ENCODE results near the gene LEFTY2. TPM values are rescaled to one million over a fixed set of nuclear protein-coding genes. Genes with fewer than 3 reads are reported as not detected.

LEFTY2 gene
- total and polyA plus RNA-seq, 10 of the 15 experiments (the other 5 are each of a cell fraction or from before 2014, with no cell fraction given), result not detected

DNA sequence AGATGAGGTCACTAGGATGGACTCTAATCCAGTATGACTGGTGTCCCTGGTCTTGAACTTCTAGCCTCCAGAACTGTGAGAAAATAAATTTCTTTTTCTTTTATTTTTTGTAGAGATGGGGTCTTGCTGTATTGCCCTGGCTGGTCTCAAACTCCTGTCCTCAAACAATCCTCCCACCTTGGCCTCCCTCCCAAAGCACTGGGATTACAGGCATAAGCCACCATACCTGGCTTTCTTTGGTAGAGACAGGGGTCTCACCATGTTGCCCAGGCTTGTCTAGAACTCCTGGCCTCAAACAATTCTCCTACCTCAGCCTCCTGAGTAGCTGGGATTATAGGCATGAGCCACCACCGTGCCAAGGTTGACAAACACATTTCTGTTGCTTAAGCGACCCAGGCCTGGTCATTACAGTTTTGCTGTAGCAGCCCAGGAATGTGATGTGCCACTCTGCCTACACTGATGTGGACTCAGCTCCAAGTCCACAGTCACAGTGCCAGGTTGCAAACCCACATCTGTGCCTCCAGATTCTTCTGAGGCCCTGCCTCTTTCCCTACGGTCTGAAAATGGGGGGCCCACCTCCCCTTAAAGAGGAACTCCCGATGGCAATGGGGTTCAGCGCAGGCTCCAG is 32.9 kb downstream of the LEFTY2 start (continued):
- TF ChIP-seq, protein P1, sequence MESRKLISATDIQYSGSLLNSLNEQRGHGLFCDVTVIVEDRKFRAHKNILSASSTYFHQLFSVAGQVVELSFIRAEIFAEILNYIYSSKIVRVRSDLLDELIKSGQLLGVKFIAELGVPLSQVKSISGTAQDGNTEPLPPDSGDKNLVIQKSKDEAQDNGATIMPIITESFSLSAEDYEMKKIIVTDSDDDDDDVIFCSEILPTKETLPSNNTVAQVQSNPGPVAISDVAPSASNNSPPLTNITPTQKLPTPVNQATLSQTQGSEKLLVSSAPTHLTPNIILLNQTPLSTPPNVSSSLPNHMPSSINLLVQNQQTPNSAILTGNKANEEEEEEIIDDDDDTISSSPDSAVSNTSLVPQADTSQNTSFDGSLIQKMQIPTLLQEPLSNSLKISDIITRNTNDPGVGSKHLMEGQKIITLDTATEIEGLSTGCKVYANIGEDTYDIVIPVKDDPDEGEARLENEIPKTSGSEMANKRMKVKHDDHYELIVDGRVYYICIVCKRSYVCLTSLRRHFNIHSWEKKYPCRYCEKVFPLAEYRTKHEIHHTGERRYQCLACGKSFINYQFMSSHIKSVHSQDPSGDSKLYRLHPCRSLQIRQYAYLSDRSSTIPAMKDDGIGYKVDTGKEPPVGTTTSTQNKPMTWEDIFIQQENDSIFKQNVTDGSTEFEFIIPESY (IDR thresholded peaks at IDR 0.05), result no peak
- TF ChIP-seq MYC (IDR thresholded peaks at IDR 0.05; ENCODE audit: insufficient read depth, insufficient read length, insufficient replicate concordance, low read length, severe bottlenecking) (no peak), MEF2B (IDR thresholded peaks at IDR 0.05; ENCODE audit: partially characterized antibody, poor library complexity, severe bottlenecking) (no peak), IKZF1 (conservative IDR thresholded peaks at IDR 0.05) (no peak)
- TF ChIP-seq, protein P2, sequence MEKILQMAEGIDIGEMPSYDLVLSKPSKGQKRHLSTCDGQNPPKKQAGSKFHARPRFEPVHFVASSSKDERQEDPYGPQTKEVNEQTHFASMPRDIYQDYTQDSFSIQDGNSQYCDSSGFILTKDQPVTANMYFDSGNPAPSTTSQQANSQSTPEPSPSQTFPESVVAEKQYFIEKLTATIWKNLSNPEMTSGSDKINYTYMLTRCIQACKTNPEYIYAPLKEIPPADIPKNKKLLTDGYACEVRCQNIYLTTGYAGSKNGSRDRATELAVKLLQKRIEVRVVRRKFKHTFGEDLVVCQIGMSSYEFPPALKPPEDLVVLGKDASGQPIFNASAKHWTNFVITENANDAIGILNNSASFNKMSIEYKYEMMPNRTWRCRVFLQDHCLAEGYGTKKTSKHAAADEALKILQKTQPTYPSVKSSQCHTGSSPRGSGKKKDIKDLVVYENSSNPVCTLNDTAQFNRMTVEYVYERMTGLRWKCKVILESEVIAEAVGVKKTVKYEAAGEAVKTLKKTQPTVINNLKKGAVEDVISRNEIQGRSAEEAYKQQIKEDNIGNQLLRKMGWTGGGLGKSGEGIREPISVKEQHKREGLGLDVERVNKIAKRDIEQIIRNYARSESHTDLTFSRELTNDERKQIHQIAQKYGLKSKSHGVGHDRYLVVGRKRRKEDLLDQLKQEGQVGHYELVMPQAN (conservative IDR thresholded peaks at IDR 0.05), result no peak
- TF ChIP-seq, protein P3, sequence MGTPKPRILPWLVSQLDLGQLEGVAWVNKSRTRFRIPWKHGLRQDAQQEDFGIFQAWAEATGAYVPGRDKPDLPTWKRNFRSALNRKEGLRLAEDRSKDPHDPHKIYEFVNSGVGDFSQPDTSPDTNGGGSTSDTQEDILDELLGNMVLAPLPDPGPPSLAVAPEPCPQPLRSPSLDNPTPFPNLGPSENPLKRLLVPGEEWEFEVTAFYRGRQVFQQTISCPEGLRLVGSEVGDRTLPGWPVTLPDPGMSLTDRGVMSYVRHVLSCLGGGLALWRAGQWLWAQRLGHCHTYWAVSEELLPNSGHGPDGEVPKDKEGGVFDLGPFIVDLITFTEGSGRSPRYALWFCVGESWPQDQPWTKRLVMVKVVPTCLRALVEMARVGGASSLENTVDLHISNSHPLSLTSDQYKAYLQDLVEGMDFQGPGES (IDR thresholded peaks at IDR 0.05), result no peak
- TF ChIP-seq, protein P4, sequence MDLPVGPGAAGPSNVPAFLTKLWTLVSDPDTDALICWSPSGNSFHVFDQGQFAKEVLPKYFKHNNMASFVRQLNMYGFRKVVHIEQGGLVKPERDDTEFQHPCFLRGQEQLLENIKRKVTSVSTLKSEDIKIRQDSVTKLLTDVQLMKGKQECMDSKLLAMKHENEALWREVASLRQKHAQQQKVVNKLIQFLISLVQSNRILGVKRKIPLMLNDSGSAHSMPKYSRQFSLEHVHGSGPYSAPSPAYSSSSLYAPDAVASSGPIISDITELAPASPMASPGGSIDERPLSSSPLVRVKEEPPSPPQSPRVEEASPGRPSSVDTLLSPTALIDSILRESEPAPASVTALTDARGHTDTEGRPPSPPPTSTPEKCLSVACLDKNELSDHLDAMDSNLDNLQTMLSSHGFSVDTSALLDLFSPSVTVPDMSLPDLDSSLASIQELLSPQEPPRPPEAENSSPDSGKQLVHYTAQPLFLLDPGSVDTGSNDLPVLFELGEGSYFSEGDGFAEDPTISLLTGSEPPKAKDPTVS (IDR thresholded peaks at IDR 0.05; ENCODE audit: low read depth, low read length), result no peak
